Mammary epithelial cell (primary cell): ENCODE measurements around the gene CFAP43.

Source experiments
- EZH2 ChIP-seq: IDR thresholded peaks from 2 replicates; pipeline ENCODE4 v1.6.1; 2012; ENCODE audit warnings: low read length, inconsistent platforms, borderline replicate concordance
- TF ChIP-seq, protein P1 (sequence below), 2 donors: IDR thresholded peaks in 1 of 2; conservative IDR thresholded peaks in 1 of 2; 2 replicates each; pipeline ENCODE4 v1.5.1; 2011 to 2012; ENCODE audit warnings: inconsistent platforms in 2 of 2, low read length in 2 of 2, mild to moderate bottlenecking in 2 of 2, control low read depth in 1 of 2, low read depth in 1 of 2; ENCODE audit not compliant: insufficient read depth in 1 of 2; ENCODE audit errors: extremely low read depth in 1 of 2

DNA sequence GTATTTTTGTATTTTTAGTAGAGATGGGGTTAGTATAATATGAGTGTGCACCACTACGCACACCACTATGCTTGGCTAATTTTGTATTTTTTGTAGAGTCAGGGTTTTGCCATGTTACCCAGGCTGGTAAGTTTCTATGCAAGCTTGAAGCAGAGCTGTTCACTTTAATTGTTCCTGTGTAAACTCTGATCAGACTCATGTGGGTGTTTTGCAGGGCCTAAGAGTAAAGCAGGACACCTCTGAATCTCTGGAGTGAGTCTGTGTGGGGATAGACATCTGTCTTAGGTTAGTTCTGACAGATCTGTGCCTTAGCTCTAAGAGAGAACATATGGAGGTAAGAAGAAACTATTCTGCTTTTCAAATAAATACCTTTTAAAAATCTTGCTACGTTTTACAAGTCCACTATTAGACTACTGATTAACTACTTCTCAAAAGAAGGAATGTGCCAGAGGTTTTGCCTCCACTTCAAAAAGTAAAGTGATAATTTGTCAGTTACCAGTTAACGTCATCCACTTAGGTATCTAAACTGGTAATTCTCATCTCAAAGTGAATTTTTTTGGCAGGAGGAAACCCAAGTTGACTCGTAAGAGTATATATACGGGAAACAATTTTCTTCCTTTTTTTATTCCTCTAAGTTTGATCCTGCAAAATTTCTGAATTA lies 147.6 kb downstream of the CFAP43 start:
- TF ChIP-seq, protein P1, sequence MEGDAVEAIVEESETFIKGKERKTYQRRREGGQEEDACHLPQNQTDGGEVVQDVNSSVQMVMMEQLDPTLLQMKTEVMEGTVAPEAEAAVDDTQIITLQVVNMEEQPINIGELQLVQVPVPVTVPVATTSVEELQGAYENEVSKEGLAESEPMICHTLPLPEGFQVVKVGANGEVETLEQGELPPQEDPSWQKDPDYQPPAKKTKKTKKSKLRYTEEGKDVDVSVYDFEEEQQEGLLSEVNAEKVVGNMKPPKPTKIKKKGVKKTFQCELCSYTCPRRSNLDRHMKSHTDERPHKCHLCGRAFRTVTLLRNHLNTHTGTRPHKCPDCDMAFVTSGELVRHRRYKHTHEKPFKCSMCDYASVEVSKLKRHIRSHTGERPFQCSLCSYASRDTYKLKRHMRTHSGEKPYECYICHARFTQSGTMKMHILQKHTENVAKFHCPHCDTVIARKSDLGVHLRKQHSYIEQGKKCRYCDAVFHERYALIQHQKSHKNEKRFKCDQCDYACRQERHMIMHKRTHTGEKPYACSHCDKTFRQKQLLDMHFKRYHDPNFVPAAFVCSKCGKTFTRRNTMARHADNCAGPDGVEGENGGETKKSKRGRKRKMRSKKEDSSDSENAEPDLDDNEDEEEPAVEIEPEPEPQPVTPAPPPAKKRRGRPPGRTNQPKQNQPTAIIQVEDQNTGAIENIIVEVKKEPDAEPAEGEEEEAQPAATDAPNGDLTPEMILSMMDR (conservative IDR thresholded peaks at IDR 0.05 in 1 of 2, IDR thresholded peaks at IDR 0.05 in 1 of 2; ENCODE audit: extremely low read depth in 1 of 2, insufficient read depth in 1 of 2, low read depth in 1 of 2, low read length in 2 of 2): no peak
- no peak for TF ChIP-seq EZH2
